ENCODE data around the gene ZFYVE26.
"Not testable (repeated sequence)": the region's sequence is repeated elsewhere in the genome, so short reads cannot be mapped to it uniquely, and the experiment has no call there.

The ZFYVE26 gene

GRCh38 chr14:67705211-67705610 lies 111.2 kb downstream of the ZFYVE26 start:
- no peak for DNase-seq (ENCODE audit: low spot score)

DNA sequence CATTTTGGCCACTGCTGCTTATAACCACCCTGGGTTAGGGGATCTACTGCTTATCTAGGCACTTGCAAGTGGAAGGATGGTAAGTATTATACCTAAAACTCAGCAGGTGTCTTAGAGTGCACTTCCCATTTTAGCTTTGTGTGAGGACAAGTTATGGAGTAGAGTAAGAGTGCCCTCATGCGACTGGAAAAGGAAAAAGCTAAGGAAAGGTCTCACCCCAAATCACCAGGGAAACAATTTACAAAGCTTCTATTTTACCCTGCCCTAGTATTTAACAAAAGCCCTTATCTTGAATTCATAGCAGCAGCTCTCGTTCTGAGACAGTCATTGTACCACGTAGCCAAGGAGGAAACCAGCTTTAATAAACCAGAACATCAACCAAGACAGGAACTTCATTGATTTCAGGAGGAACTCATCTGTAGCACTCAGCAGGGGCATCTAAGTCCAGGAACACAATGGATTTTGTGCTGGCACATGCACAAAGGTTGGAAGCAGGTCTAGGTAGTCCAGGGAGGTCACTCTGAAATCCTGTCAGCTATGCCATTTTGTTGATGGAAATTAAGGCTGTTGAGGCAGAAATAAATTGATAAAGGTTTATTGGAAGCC lies 111.8 kb downstream of the ZFYVE26 start:
- peak; percentile 39 for DNase-seq (ENCODE audit: low spot score)

DNA sequence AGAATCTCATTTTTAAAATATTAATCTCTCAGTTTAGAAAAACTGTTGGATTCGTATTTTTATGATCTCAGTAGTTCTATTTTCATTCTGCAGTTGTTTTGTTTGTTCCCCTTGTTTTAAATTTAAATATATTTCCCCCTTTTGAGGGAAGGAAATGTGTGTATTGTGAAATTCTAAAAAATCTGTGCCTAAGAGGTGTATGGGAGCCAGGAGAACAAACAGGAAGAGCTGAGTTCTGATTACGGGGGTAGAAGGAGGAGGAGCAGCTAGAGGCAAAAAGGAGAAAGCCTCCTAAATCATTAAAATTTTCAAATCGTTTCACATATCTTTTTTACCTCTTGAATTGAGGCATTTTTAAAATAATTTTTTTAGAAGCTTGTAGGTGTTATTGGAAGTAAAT lies 112.4 kb downstream of the ZFYVE26 start:
- no peak for DNase-seq (ENCODE audit: low spot score)

- DNase-seq (ENCODE audit: low spot score) = not testable (repeated sequence)
These were observed 114.9 kb downstream of the ZFYVE26 start, which contains the start of gene RDH12 for GRCh38 chr14:67701492-67701891. Gene RDH12, plus strand, starts transcription at chr14:67701886. Its CDS starts 20,757 bp downstream, at chr14:67722643.

- no peak for DNase-seq (ENCODE audit: low spot score)
These were observed 118.2 kb downstream of the ZFYVE26 start for GRCh38 chr14:67698179-67698578.

DNA sequence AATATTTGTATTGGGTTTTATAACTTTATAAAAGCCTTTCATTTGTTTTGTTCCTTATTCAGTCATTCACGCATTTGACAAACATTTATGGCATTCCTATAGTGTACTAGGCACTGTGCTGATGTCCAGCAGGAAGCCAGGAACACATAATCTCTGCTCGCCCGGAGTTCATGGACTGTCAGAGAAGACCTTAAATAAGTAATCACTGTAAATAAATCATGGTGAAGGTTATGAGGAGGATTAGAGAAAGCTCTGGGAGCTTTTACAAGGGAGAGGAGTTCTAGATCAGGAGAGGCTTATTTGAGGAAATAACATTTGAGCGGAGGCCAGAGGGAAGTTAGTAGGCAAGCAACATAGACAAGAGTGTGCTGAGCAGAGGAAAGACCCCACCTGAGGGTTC lies 119.4 kb downstream of the ZFYVE26 start:
- DNase-seq (ENCODE audit: low spot score) = no peak

Data from kidney capillary endothelial cell (primary cell).